ENCODE results near the gene CACNB3. TPM values are rescaled to one million over a fixed set of nuclear protein-coding genes. Genes with fewer than 3 reads are reported as not detected.
A peak's percentile ranks its signal among the peaks of the same experiment; 100 is the strongest.
"Not testable (repeated sequence)": the region's sequence is repeated elsewhere in the genome, so short reads cannot be mapped to it uniquely, and the experiment has no call there.

CACNB3 gene
- total and polyA plus RNA-seq, 11 donors, result 3.2 to 11.2 (median 5.3) TPM

DNA sequence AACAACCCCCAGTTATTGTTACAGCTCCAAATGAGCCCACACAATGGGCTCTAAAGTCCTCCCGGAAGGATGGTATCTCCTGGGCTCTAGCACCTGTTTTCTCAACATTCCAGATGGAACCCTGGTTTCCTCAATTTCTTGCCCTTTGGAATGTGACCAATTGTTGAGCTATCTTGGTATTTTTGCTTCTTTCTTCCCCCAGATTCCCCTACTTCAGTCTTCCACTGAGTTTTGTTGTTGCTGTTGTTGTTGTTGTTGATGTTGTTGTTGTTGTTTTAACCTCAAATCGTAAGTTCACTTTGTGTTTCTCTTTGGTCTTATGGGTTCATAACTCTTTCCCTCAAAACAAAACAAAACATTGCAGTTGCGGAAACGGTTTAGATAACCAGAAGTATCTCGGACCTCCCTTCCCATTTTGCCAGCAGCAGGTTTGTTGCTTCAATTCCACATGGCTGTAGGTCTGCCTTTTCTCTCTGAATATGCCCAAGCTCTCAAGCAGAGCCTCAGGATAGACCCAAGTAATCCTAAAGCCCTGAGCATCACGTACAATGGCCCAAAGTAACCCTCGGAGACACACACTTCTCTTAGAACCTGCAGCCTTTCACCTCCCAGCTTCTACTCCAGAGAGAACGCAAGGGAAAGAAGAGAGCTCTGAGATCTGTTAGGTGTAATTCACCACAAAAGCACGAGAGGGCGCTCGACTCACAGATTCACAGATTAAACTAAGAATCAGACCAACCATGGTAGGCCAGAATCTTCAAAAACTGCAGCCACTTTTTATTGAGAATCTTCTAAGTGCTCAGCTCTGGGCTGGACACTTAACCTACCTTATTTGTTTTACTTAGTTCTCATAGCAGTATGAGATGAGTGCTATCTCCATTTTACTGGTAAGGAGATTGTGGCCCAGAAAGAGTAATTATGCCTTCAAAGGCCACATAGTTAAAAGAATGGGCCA is 34.7 kb downstream of the CACNB3 start:
- TF ChIP-seq POLR2A (IDR thresholded peaks at IDR 0.05), result no peak
- TF ChIP-seq, protein P1, sequence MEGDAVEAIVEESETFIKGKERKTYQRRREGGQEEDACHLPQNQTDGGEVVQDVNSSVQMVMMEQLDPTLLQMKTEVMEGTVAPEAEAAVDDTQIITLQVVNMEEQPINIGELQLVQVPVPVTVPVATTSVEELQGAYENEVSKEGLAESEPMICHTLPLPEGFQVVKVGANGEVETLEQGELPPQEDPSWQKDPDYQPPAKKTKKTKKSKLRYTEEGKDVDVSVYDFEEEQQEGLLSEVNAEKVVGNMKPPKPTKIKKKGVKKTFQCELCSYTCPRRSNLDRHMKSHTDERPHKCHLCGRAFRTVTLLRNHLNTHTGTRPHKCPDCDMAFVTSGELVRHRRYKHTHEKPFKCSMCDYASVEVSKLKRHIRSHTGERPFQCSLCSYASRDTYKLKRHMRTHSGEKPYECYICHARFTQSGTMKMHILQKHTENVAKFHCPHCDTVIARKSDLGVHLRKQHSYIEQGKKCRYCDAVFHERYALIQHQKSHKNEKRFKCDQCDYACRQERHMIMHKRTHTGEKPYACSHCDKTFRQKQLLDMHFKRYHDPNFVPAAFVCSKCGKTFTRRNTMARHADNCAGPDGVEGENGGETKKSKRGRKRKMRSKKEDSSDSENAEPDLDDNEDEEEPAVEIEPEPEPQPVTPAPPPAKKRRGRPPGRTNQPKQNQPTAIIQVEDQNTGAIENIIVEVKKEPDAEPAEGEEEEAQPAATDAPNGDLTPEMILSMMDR (IDR thresholded peaks at IDR 0.05), result peak; percentile 84 to 94 (median 90)
- H3K4me1 ChIP-seq, result peaks cover 0 to 28% (median 20%) of the 10 kb centered on the region in 12 donors
- no peaks in the 10 kb centered on the region for H3K9me3 ChIP-seq
- H3K36me3 ChIP-seq, result peaks cover 0 to 21% (median 0%) of the 10 kb centered on the region in 9 donors
- peak overlapping the region in 11 of 12 donors; percentile 62 to 96 (median 83) for H3K27ac ChIP-seq
- peak overlapping the region; percentile 15 to 99 (median 92) for H3K4me3 ChIP-seq
- intact Hi-C loops (cut with DNase I), result loop anchor here (1.0 to 10.0 kb wide), 11 partner anchors 37 to 144 kb away; partner anchors contain the start of gene DDN (in 3 of the 10)
- 2 to 3% (median 2%) methylated on average over 11 of the region's 11 CpGs for WGBS, 4 donors
- ATAC-seq, result peak; percentile 44 to 70 (median 58)
- H3K27me3 ChIP-seq, result no peaks in the 10 kb centered on the region
- peak; percentile 71 to 85 (median 82) for DNase-seq

DNA sequence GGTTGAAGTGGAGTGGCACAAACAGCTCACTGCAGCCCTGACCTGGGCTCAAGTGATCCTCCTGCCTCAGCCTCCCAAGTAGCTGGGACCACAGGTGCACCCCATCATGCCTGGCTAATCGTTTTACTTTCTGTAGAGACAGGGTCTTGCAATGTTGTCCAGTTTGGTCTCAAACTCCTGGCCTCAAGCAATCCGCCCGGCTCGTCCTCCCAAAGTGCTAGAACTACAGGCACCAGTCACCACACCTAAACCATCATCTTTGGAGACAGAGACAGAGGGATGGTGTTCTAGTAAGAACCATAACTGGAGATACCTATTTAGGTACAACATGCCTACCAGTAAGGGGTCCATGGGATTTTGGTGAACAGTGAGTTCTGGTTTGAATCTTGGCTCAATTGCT is 36.2 kb downstream of the CACNB3 start:
- Histone ChIP-seq H3K36me3 (peaks cover 0 to 14% (median 0%) of the 10 kb centered on the region in 9 donors), H3K9me3 (no peaks in the 10 kb centered on the region), H3K27ac (no peak overlapping the region), H3K4me1 (peaks cover 0 to 28% (median 20%) of the 10 kb centered on the region in 12 donors), H3K27me3 (no peaks in the 10 kb centered on the region), H3K4me3 (no peak overlapping the region)
- WGBS, 4 donors, result 79 to 90% (median 86%) methylated on average over 4 of the region's 4 CpGs
- DNase-seq (no peak), ATAC-seq (no peak)
- TF ChIP-seq, protein P1 (IDR thresholded peaks at IDR 0.05), result no peak
- TF ChIP-seq POLR2A (IDR thresholded peaks at IDR 0.05), result no peak
- intact Hi-C loops (cut with DNase I), result loop anchor here in 6 of 10 donors (1.0 to 10.0 kb wide), 6 partner anchors 36 to 143 kb away; partner anchors contain the start of gene DDN (in 3 of the 6)

DNA sequence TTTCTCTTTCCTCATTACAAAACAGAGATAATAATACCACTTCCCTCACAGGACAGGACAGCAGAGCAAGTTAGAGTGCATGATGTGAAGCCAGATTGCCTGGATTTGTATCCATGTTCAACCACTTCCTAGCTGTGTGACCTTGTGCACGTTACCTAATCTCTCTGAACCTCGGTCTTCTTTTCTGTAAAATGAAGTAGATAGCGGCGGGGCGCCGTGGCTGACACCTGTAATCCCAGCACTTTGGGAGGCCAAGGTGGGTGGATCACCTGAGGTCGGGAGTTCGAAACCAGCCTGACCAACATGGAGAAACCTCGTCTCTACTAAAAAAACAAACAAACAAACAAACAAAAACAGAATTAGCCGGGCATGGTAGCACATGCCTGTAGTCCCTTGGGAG is 36.6 kb downstream of the CACNB3 start:
- H3K4me3 ChIP-seq, H3K36me3 ChIP-seq, DNase-seq, H3K9me3 ChIP-seq, ATAC-seq, H3K27ac ChIP-seq, H3K27me3 ChIP-seq: not testable (repeated sequence)
- 84 to 89% (median 87%) methylated on average over 10 of the region's 10 CpGs for WGBS, 4 donors
- H3K4me1 ChIP-seq, result peaks cover 0 to 25% (median 20%) of the 10 kb centered on the region in 12 donors
- intact Hi-C loops (cut with DNase I), result loop anchor here in 6 of 10 donors (1.0 to 10.0 kb wide), 6 partner anchors 35 to 142 kb away; partner anchors contain the start of gene DDN (in 3 of the 6)

DNA sequence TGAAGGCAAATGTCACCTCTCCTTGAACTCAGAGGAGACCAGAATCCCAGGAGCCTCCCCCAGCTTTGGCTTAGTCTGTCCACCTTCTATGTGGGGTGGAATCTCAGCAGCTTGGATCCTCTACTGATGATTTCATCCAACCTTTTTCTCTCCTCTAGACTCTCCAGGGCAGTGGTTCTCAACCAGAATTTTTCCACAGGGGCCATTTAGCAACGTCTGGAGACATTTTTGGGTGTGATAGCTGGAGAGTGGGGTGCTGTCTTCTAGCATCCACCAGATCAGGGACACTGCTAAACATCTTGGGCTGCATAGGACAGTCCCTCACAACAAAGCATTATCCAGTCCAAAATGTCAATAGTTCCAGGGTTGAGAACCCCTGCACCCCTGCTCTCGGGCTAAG is 38.1 kb downstream of the CACNB3 start:
- DNase-seq (no peak), ATAC-seq (no peak)
- Histone ChIP-seq H3K27ac (no peak overlapping the region), H3K9me3 (no peaks in the 10 kb centered on the region), H3K4me3 (no peak overlapping the region), H3K4me1 (peaks cover 0 to 10% (median 8%) of the 10 kb centered on the region in 12 donors), H3K36me3 (peaks cover 0 to 3% (median 0%) of the 10 kb centered on the region in 9 donors), H3K27me3 (no peaks in the 10 kb centered on the region)
- no peak for TF ChIP-seq POLR2A (IDR thresholded peaks at IDR 0.05)
- TF ChIP-seq, protein P1 (IDR thresholded peaks at IDR 0.05), result no peak
- intact Hi-C loops (cut with DNase I), result loop anchor here in 3 of 10 donors (10.0 kb wide), 2 partner anchors 78 to 128 kb away; no protein-coding TSS in a partner anchor
- 58 to 77% (median 64%) methylated on average over 2 of the region's 2 CpGs for WGBS, 4 donors

All from heart left ventricle (tissue), 16 donors.